Gastroesophageal sphincter (tissue), 4 donors: Measurements from ENCODE around the gene LMBRD1. TPM values are rescaled to one million over a fixed set of nuclear protein-coding genes. Genes with fewer than 3 reads are reported as not detected.

Source experiments
- ATAC-seq: fragments of 150-250 bp; one replicate; pipeline ENCODE4 v1.9.1; 2016; ENCODE audit warnings: mild to moderate bottlenecking, moderate library complexity
- H3K27ac ChIP-seq, 4 donors: fragments of 200-600 bp; sonication (generic) in 3 of 4; 1 replicate in 3 of 4; 2 replicates in 1 of 4; pipeline ENCODE4 v1.5.1; 2016 to 2019
- H3K27me3 ChIP-seq: fragments of 200-600 bp; sonication (generic); one replicate; pipeline ENCODE4 v1.5.1; 2019
- H3K36me3 ChIP-seq, 2 donors: fragments of 200-600 bp; sonication (generic); one replicate each; pipeline ENCODE4 v1.5.1; 2019; ENCODE audit warnings: control low read depth in 1 of 2
- H3K4me1 ChIP-seq, 3 donors: fragments of 200-600 bp; sonication (generic); 1 replicate in 2 of 3; 2 replicates in 1 of 3; pipeline ENCODE4 v1.5.1; 2016 to 2019; ENCODE audit warnings: control low read depth in 2 of 3
- H3K4me3 ChIP-seq, 2 donors: fragments of 200-600 bp; sonication (generic); one replicate each; pipeline ENCODE4 v1.5.1; 2019; ENCODE audit warnings: mild to moderate bottlenecking in 1 of 2, moderate library complexity in 1 of 2
- H3K9me3 ChIP-seq, 3 donors: fragments of 200-600 bp; sonication (generic); one replicate each; pipeline ENCODE4 v1.5.1; 2017 to 2019; ENCODE audit warnings: control low read depth in 2 of 3
- EP300 ChIP-seq: sonication (generic); formaldehyde crosslinking; IDR thresholded peaks from one replicate; pipeline ENCODE4 v1.6.1; 2017; ENCODE audit warnings: antibody characterized with exemption, mild to moderate bottlenecking
- POLR2A ChIP-seq, 2 donors: fragments of 450-650 bp; IDR thresholded peaks; one replicate each; pipeline ENCODE4 v1.6.1; 2017; ENCODE audit warnings: antibody characterized with exemption in 2 of 2, mild to moderate bottlenecking in 2 of 2, moderate library complexity in 1 of 2
- POLR2AphosphoS5 ChIP-seq: sonication (generic); formaldehyde crosslinking; IDR thresholded peaks from one replicate; pipeline ENCODE4 v1.6.1; 2017; ENCODE audit warnings: antibody characterized with exemption
- WGBS, 2 donors: methylation state at CpG; one replicate each; pipeline ENCODE4 v1.1.5; 2018; ENCODE audit warnings: low coverage in 1 of 2; 5-methylcytosine and 5-hydroxymethylcytosine counted together
- total RNA-seq, 4 donors: library from RNA; depleted of rRNA; stranded (reverse); fragments of >200 nt; gene quantifications; one replicate each; pipeline ENCODE4 v1.1.0, GENCODE V29; 2016
- TF ChIP-seq, protein P1 (sequence below), 4 experiments: fragments of 200-600 bp in 2 of 4; fragments of 450-650 bp in 2 of 4; sonication (generic) in 1 of 4; IDR thresholded peaks; one replicate each; pipeline ENCODE4 v1.5.1; 2017 to 2019; ENCODE audit warnings: antibody characterized with exemption in 4 of 4, mild to moderate bottlenecking in 2 of 4, moderate library complexity in 2 of 4

Gene LMBRD1
- total RNA-seq, 4 donors from 2014 or later = 45.4 to 78.0 (median 60.7) TPM

DNA sequence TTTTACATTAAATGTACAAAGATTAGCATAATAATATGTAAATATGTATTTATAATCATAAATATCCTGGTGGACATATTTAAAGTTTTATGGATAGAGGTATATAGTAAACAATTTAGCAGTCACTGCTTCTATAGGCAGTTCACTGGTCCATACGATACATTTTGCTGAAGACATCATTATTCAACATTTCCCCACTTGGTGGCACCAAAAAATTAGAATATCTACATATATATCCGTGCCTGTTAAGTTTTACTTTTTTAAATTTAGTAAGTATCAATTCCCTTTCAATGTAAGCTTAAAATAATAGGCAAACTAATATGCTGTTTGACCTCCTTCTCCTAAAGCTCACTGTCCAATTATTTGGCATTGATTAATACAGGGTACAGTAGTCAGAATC, 64.2 kb downstream of the LMBRD1 start:
- H3K4me3 ChIP-seq = no peak overlapping the region
- H3K27ac ChIP-seq = no peak overlapping the region
- no peaks in the 10 kb centered on the region for H3K9me3 ChIP-seq
- H3K4me1 ChIP-seq = peaks cover 0 to 18% (median 0%) of the 10 kb centered on the region in 3 donors
- WGBS, 2 donors = 21 to 24% methylated on average over 2 of the region's 2 CpGs
- no peak for ATAC-seq
- no peaks in the 10 kb centered on the region for H3K27me3 ChIP-seq
- peaks cover 0 to 14% of the 10 kb centered on the region in 2 donors for H3K36me3 ChIP-seq
- TF ChIP-seq, protein P1, sequence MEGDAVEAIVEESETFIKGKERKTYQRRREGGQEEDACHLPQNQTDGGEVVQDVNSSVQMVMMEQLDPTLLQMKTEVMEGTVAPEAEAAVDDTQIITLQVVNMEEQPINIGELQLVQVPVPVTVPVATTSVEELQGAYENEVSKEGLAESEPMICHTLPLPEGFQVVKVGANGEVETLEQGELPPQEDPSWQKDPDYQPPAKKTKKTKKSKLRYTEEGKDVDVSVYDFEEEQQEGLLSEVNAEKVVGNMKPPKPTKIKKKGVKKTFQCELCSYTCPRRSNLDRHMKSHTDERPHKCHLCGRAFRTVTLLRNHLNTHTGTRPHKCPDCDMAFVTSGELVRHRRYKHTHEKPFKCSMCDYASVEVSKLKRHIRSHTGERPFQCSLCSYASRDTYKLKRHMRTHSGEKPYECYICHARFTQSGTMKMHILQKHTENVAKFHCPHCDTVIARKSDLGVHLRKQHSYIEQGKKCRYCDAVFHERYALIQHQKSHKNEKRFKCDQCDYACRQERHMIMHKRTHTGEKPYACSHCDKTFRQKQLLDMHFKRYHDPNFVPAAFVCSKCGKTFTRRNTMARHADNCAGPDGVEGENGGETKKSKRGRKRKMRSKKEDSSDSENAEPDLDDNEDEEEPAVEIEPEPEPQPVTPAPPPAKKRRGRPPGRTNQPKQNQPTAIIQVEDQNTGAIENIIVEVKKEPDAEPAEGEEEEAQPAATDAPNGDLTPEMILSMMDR (IDR thresholded peaks at IDR 0.05) = peak in 2 of 4 experiments; percentile 21 to 38
- no peak for TF ChIP-seq POLR2A (IDR thresholded peaks at IDR 0.05)

DNA sequence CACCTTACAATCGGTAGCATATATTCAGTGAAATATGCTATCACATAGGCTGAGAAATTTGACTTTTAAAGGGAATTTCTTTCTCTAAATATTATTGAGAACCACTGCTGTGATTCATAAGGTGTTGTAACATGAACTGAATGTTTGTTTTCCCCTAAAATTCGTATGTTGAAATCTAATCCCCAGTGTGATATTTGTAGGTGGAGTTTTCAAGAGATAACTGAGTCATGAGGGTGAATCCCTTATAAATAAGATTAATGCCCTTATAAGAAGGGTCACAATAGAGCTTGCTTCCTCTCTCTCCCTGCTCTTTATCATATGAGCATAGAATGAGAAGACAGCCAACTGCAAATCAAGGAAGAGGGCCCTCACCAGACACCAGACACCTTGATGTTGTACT, 64.8 kb downstream of the LMBRD1 start:
- no peaks in the 10 kb centered on the region for H3K9me3 ChIP-seq
- no peak for TF ChIP-seq POLR2A (IDR thresholded peaks at IDR 0.05)
- TF ChIP-seq, protein P1 (IDR thresholded peaks at IDR 0.05) = no peak
- no peak for TF ChIP-seq EP300
- no peak for TF ChIP-seq POLR2AphosphoS5
- peaks cover 0 to 18% (median 0%) of the 10 kb centered on the region in 3 donors for H3K4me1 ChIP-seq
- H3K27ac ChIP-seq = no peak overlapping the region
- no peak overlapping the region for H3K4me3 ChIP-seq
- peak; percentile 69 for ATAC-seq
- peaks cover 0 to 11% of the 10 kb centered on the region in 2 donors for H3K36me3 ChIP-seq
- H3K27me3 ChIP-seq = no peaks in the 10 kb centered on the region
- WGBS, 2 donors = 55 to 62% methylated on average over 2 of the region's 2 CpGs

DNA sequence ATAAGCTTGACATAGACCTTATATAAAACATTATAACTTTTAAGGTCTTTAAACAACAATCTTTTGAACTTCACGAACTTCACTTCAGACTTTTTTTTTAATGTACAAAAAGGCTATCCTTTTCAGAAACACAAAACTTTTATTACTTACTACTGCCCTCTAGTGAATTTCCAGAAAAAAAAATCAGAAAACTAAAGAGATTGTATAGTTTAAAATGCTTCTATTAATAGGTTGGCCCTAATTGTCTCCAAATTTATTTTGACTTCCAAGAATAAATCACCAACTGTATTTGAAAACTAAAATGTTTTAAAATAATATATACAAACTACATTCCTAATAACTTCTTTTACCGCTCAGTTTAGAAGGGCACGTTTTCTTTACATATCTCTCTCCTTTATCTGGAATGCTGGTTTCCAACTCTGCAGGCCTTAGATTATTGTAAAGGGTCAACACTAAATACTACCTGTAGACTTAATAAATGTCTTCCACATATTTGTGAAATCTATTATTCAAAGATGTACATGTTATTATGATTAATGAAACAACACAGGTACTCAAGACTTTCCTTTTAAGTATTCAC, 66.8 kb downstream of the LMBRD1 start:
- Histone ChIP-seq H3K4me1 (peaks cover 0 to 18% (median 0%) of the 10 kb centered on the region in 3 donors), H3K4me3 (no peak overlapping the region), H3K9me3 (peaks cover 0 to 8% (median 0%) of the 10 kb centered on the region in 3 donors), H3K27ac (no peak overlapping the region), H3K36me3 (peaks cover 0 to 11% of the 10 kb centered on the region in 2 donors), H3K27me3 (no peaks in the 10 kb centered on the region)
- TF ChIP-seq EP300 = no peak
- TF ChIP-seq, protein P1 (IDR thresholded peaks at IDR 0.05) = peak in 3 of 4 experiments; percentile 13 to 51 (median 16)
- WGBS, 2 donors = 40% methylated on average over 3 of the region's 3 CpGs
- no peak for ATAC-seq

DNA sequence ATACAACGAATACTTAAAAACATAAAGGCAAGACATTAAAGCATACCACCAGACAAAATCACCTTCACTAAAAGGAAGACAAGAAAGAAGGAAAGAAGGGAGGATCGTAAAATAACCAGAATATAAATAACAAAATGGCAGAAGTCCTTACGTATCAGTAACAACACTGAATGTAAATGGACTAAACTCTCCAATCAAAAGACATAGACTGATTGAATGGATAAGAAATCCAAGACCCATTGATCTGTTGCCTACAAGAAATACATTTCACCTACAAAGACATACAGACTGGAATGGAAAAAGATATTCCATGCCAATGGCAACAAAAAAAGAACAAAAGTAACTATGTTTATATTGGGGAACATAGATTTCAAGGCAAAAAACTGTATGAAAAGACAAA, 74.1 kb downstream of the LMBRD1 start:
- H3K36me3 ChIP-seq = peaks cover 0 to 36% of the 10 kb centered on the region in 2 donors
- TF ChIP-seq POLR2AphosphoS5 (no peak), POLR2A (IDR thresholded peaks at IDR 0.05) (no peak), EP300 (no peak)
- TF ChIP-seq, protein P1 (IDR thresholded peaks at IDR 0.05) = no peak
- WGBS, 2 donors = 90 to 91% methylated on average over 3 of the region's 3 CpGs
- H3K27me3 ChIP-seq = no peaks in the 10 kb centered on the region
- no peak overlapping the region for H3K27ac ChIP-seq
- H3K9me3 ChIP-seq = peaks cover 0 to 8% (median 0%) of the 10 kb centered on the region in 3 donors
- H3K4me1 ChIP-seq = no peaks in the 10 kb centered on the region
- ATAC-seq = no peak
- no peak overlapping the region for H3K4me3 ChIP-seq

DNA sequence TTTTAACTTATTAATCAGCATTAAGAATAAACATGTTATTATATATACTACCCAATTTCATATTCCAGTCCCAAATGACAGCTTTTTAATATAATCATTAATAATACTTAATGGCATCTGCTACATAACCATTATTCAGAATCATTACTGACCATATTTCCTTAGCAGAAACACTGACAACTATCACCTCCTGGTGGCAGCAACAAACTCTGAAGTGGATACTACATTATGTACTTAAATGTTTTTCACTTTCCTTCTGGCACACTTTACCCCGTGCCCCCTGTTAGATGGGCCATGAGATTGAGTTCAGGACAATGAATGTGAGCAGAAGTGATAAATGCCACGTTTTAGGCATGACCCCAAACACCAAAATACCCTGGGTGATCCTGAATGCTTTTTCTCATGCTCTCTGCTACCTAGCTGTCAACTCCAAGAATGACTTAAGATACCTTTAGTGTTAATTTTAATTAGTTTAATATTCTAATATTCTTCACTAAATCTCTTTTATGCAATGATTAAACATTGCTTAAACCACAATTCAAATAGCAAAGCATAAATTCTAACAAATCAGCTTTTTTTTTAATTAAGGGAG, 77.1 kb downstream of the LMBRD1 start:
- Histone ChIP-seq H3K4me1 (no peaks in the 10 kb centered on the region), H3K27ac (no peak overlapping the region), H3K4me3 (no peak overlapping the region), H3K36me3 (peaks cover 0 to 40% of the 10 kb centered on the region in 2 donors), H3K9me3 (no peaks in the 10 kb centered on the region), H3K27me3 (no peaks in the 10 kb centered on the region)
- no peak for ATAC-seq
- TF ChIP-seq POLR2AphosphoS5 (no peak), POLR2A (IDR thresholded peaks at IDR 0.05) (no peak), EP300 (no peak)
- TF ChIP-seq, protein P1 (IDR thresholded peaks at IDR 0.05) = peak in 1 of 4 experiments; percentile 11
- WGBS, 2 donors = 38 to 52% methylated on average over 2 of the region's 2 CpGs
